Suprapubic skin (tissue), 4 donors: ENCODE data around the gene RAD23B. TPM values are rescaled to one million over a fixed set of nuclear protein-coding genes. Genes with fewer than 3 reads are reported as not detected.

Experiments
- DNase-seq, 2 donors: peaks; one replicate each; pipeline ENCODE4 v3.0.0-alpha.2; 2019; ENCODE audit warnings: low spot score in 2 of 2
- H3K27ac ChIP-seq: fragments of 200-600 bp; sonication (generic); one replicate; pipeline ENCODE4 v1.5.1; 2019
- H3K27me3 ChIP-seq: fragments of 200-600 bp; sonication (generic); one replicate; pipeline ENCODE4 v1.5.1; 2019
- H3K36me3 ChIP-seq: fragments of 200-600 bp; sonication (generic); one replicate; pipeline ENCODE4 v1.5.1; 2019
- H3K4me1 ChIP-seq: fragments of 200-600 bp; sonication (generic); one replicate; pipeline ENCODE4 v1.5.1; 2019
- H3K4me3 ChIP-seq: fragments of 200-600 bp; sonication (generic); one replicate; pipeline ENCODE4 v1.5.1; 2019; ENCODE audit warnings: mild to moderate bottlenecking
- H3K9me3 ChIP-seq: fragments of 200-600 bp; sonication (generic); one replicate; pipeline ENCODE4 v1.5.1; 2019
- CTCF ChIP-seq, 2 donors: fragments of 200-600 bp in 1 of 2; fragments of 450-650 bp in 1 of 2; sonication (generic) in 1 of 2; IDR thresholded peaks; one replicate each; pipeline ENCODE4 v1.5.1; 2016 to 2019; ENCODE audit warnings: antibody characterized with exemption in 2 of 2, mild to moderate bottlenecking in 1 of 2, moderate library complexity in 1 of 2
- EP300 ChIP-seq: sonication (generic); formaldehyde crosslinking; IDR thresholded peaks from one replicate; pipeline ENCODE4 v1.6.1; 2017; ENCODE audit warnings: antibody characterized with exemption
- POLR2A ChIP-seq, 2 donors: fragments of 450-650 bp; IDR thresholded peaks; one replicate each; pipeline ENCODE4 v1.6.1; 2017; ENCODE audit warnings: antibody characterized with exemption in 2 of 2, mild to moderate bottlenecking in 2 of 2, moderate library complexity in 2 of 2
- POLR2AphosphoS5 ChIP-seq, 3 donors: sonication (generic); formaldehyde crosslinking; IDR thresholded peaks; one replicate each; pipeline ENCODE4 v1.6.1; 2017; ENCODE audit warnings: antibody characterized with exemption in 3 of 3
- WGBS: methylation state at CpG from one replicate; pipeline ENCODE4 v1.1.5; 2018; 5-methylcytosine and 5-hydroxymethylcytosine counted together
- total RNA-seq, 4 donors: library from RNA; depleted of rRNA; stranded (reverse); fragments of >200 nt; gene quantifications; one replicate each; pipeline ENCODE4 v1.1.0, GENCODE V29; 2016

RAD23B gene
- total RNA-seq, 4 donors from 2014 or later = 62.5 to 103 (median 77.1) TPM

- Histone ChIP-seq H3K4me1 (peaks cover 5% of the 10 kb centered on the region), H3K4me3 (no peak overlapping the region), H3K36me3 (no peaks in the 10 kb centered on the region), H3K27me3 (no peaks in the 10 kb centered on the region), H3K27ac (no peak overlapping the region), H3K9me3 (no peaks in the 10 kb centered on the region)
- no peak for DNase-seq
- TF ChIP-seq EP300 (no peak), POLR2A (IDR thresholded peaks at IDR 0.05) (no peak), CTCF (IDR thresholded peaks at IDR 0.05) (no peak), POLR2AphosphoS5 (IDR thresholded peaks at IDR 0.05) (no peak)
- whole genome bisulfite sequencing = 91% methylated on average over 2 of the region's 2 CpGs
These were observed 7.5 kb upstream of the RAD23B start for GRCh38 chr9:107275530-107275929.

GRCh38 chr9:107276966-107277710 lies 5.9 kb upstream of the RAD23B start:
- 58% methylated on average over 5 of the region's 5 CpGs for WGBS
- H3K9me3 ChIP-seq = no peaks in the 10 kb centered on the region
- H3K27ac ChIP-seq = no peak overlapping the region
- no peaks in the 10 kb centered on the region for H3K36me3 ChIP-seq
- no peak for DNase-seq
- H3K4me3 ChIP-seq = no peak overlapping the region
- H3K4me1 ChIP-seq = peaks cover 14% of the 10 kb centered on the region
- no peaks in the 10 kb centered on the region for H3K27me3 ChIP-seq
- TF ChIP-seq POLR2AphosphoS5 (IDR thresholded peaks at IDR 0.05) (no peak), EP300 (no peak), POLR2A (IDR thresholded peaks at IDR 0.05) (no peak), CTCF (IDR thresholded peaks at IDR 0.05) (no peak)

GRCh38 chr9:107277801-107278200 lies 5.3 kb upstream of the RAD23B start:
- H3K4me3 ChIP-seq = no peak overlapping the region
- TF ChIP-seq CTCF (IDR thresholded peaks at IDR 0.05) (no peak), POLR2AphosphoS5 (IDR thresholded peaks at IDR 0.05) (no peak), EP300 (no peak), POLR2A (IDR thresholded peaks at IDR 0.05) (no peak)
- H3K27me3 ChIP-seq = no peaks in the 10 kb centered on the region
- DNase-seq = no peak
- 89% methylated on average over 5 of the region's 5 CpGs for WGBS
- peaks cover 20% of the 10 kb centered on the region for H3K4me1 ChIP-seq
- no peaks in the 10 kb centered on the region for H3K9me3 ChIP-seq
- no peak overlapping the region for H3K27ac ChIP-seq
- no peaks in the 10 kb centered on the region for H3K36me3 ChIP-seq

GRCh38 chr9:107279086-107279485 lies 4.0 kb upstream of the RAD23B start:
- H3K27ac ChIP-seq = no peak overlapping the region
- DNase-seq = no peak
- H3K36me3 ChIP-seq = no peaks in the 10 kb centered on the region
- H3K9me3 ChIP-seq = no peaks in the 10 kb centered on the region
- H3K4me3 ChIP-seq = no peak overlapping the region
- TF ChIP-seq POLR2A (IDR thresholded peaks at IDR 0.05) (no peak), POLR2AphosphoS5 (IDR thresholded peaks at IDR 0.05) (no peak), CTCF (IDR thresholded peaks at IDR 0.05) (no peak), EP300 (no peak)
- WGBS = 92% methylated on average over 7 of the region's 7 CpGs
- no peaks in the 10 kb centered on the region for H3K27me3 ChIP-seq
- peaks cover 22% of the 10 kb centered on the region for H3K4me1 ChIP-seq

GRCh38 chr9:107280543-107280942 lies 2.5 kb upstream of the RAD23B start:
- Histone ChIP-seq H3K36me3 (no peaks in the 10 kb centered on the region), H3K4me1 (peaks cover 28% of the 10 kb centered on the region), H3K27ac (peak overlapping the region; percentile 40), H3K27me3 (no peaks in the 10 kb centered on the region), H3K4me3 (no peak overlapping the region), H3K9me3 (no peaks in the 10 kb centered on the region)
- no peak for DNase-seq
- TF ChIP-seq CTCF (IDR thresholded peaks at IDR 0.05) = no peak
- TF ChIP-seq EP300 = no peak
- no peak for TF ChIP-seq POLR2AphosphoS5 (IDR thresholded peaks at IDR 0.05)
- no peak for TF ChIP-seq POLR2A (IDR thresholded peaks at IDR 0.05)
- 78% methylated on average over 3 of the region's 3 CpGs for WGBS
